HG02678 (cell line): ENCODE measurements around the gene FBXW12.
"Not testable (repeated sequence)": the region's sequence is repeated elsewhere in the genome, so short reads cannot be mapped to it uniquely, and the experiment has no call there.

Source experiments
- ATAC-seq: cut with Tn5 transposase; IDR thresholded peaks from one replicate; pipeline ENCODE4 v1.9.1; 2021; ENCODE audit warnings: mild to moderate bottlenecking, moderate library complexity; ENCODE audit not compliant: unreplicated experiment

FBXW12 gene

DNA sequence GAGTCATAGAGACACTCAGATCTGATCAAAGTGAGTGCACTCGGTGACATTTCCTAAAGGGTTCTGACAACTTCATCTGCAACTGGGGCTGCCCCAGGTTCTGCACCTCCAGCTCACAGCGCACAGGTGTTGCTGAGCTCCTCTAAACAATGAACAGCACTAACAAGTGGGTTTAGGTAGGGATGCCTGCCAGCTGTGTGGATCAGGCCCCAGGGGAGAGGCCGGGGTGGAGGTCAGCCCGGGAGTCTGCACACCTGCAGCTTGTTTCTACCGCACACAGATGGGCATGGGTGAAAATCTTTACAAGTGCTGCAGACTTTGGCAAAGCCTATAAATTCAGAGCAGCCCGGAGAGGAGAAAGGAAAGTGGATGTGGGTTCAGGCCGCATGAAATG is 355 bp downstream of the FBXW12 start:
- no peak for ATAC-seq

GRCh38 chr3:48372862-48373435 is 930 bp downstream of the FBXW12 start:
- no peak for ATAC-seq

GRCh38 chr3:48387634-48388033 is 15.6 kb downstream of the FBXW12 start:
- ATAC-seq, result no peak

GRCh38 chr3:48388966-48389365 is 16.9 kb downstream of the FBXW12 start:
- ATAC-seq, result no peak

DNA sequence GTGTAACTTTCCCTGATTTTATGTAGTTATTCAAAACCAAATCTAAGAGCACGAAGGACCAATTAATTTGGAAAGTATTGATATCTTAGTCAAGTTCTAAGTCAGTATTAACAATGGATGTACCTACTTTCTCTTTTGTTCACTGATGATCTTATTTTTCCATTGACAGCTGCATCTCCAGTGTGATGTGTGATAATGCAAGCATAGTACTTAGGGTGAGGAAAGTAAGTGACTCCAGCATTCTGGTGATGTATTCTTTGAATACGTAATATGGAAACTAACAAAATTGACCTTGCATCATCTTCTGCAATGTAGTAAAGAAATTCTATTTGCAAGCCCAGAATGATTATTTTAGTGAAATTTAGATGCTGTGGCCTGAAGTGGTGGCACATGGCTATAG is 22.4 kb downstream of the FBXW12 start:
- ATAC-seq, result no peak

DNA sequence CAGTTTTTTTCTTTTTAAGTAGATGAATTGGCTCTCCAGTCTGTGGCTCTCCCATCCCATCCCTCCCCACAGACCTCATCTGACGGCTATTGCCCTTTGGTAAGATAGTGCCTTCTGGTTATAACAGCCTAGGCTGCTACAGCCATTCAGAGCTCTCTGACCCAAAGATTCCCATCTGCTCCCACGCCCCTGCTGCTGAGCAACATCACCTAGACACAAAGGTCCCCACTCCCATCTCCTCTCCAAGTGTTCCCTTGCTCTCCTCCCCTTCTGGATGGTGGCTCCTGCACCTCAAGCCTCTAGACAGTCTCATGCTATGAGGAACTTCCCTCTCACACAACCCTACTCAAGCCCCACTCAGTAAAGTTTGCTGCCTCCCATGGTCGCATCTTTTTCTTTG is 23.7 kb downstream of the FBXW12 start:
- ATAC-seq, result no peak

DNA sequence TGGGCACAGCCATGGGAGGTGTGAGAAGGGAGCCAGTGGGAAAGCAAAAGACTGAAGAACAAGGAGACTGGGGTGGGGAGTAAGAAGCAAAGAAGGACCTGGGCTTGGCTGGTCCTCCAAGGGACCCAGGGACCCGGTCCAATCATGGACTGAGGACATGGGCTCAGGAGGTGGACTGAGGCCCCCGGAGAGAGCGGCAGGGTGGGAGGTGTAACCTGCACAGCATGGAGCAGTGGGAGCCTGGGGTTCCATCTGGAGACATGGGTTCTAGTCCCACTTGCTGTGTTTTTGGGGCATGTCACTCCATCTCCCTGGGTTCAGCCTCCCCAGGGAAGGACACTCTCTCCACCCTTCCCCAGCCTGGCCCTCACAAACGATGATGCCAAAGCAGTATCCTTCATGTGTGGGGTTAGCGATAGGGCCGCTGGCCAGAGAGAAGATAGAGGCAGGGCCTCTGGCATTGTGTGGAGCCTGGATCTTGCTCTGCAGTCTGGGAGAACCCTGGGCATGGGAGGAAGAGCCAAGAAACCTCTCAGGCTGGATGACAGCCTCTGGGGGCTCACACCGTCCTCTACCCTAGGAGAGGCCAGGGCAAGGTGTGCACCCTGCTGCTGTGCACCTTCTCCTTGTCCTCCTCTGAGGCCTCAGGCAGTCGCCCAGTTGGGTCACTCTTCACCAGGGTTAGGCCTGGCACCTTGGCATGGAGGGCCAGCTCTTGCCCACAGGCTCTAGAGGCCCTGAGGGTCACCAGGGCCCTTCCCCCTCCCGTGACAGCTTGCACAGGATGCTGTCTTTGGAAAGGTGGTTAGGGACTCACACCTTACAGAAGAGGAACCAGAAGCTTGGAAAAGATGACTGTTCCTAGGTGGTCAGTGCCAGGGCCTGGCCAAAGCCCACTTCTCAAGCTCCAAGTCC is 26.0 kb downstream of the FBXW12 start:
- no peak for ATAC-seq

DNA sequence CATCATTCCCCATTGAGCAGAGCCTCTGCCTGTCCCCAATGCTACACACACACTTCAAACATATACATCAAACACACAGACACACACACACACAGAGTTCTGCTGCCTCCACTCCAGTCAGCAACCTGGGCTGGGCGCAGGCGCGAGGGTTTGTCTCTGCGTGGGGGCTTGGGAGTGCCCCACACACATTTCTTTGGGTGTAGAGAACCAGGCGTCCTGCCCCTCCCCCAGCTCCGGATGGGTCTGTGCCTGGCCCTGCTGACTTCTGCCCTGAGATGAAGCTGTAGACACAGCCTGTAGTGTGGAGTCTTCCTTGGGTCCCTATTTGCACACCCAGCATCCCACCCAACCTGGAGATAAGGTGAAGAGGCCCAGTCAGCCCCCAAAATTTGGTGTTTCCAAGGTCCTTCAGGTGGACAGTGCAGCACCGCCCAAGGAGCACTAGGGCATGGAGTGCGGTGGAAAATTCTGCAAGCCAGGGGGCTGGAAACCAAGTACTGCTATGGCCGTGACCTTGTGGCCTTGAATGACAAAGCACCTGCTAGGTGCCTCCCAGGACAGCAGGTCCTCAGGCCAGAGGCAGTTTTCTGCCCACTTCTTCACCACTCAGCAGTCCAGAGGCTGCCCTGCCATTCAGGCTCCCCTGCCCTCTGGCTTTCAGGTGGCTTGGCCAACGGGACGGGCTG is 26.8 kb downstream of the FBXW12 start:
- ATAC-seq, result no peak

DNA sequence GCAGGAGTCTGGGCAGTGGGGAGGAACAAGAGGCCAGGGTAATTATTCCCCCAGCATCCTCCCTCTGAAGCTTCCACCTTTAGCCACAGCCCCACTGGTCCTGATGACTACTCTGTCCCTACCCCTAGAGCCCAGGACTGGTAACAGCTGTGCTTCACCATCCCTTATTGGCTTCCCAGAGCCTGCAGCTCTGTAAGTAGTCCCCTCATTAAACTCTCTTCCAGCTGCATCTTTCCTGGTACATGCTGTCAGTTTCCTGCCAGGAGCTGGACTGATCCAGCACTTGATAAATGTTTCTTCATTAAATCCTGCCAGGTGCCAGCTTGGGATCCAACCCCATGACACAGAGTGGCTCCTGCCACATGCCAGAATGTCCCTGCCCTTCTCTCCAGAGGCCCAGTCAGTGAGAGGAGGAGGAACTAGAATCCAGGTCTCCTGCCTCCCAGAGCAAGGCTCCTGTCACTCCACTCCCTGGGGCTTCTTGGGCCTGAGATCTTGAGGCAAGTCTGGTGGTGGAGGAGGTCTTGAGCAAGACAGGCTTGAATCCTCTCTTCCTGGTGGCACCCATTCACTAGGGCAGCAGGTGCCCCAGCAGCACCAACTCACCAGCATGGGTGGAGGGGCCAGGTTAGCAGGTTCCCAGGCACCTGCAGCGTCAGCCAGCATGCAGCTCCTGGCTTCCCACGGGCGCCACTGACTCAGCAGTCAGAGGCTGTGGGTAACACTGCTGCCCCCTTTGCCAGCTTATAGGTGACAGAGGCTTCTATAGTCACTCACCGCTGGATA is 27.6 kb downstream of the FBXW12 start:
- no peak for ATAC-seq

GRCh38 chr3:48400824-48401433 is 28.9 kb downstream of the FBXW12 start:
- ATAC-seq, result no peak

- not testable (repeated sequence) for ATAC-seq
Measured at GRCh38 chr3:48401434-48401901, 29.4 kb downstream of the FBXW12 start.

GRCh38 chr3:48402281-48402732 is 30.3 kb downstream of the FBXW12 start:
- no peak for ATAC-seq

DNA sequence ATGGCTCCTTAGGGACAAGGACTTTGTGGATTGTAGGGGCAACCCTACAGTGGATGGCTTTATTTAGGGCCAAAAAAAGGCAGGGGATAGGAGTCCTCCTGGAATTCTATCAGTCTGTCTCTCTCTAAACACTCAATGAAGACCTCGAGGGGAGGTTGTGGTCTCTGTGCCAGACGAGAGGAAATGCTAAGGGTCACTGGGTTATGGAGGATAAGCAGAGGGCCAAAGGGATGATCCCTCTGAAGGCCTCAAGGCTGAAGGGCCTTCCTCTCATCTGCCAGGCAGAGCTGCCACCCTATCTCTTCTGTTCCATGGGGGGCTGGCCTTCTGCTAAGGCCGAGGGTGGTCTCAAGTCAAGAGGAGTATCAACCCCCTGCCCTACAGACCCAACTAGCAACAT is 30.9 kb downstream of the FBXW12 start:
- ATAC-seq, result no peak

- ATAC-seq, result no peak
Measured at GRCh38 chr3:48403533-48404439, 31.8 kb downstream of the FBXW12 start.

DNA sequence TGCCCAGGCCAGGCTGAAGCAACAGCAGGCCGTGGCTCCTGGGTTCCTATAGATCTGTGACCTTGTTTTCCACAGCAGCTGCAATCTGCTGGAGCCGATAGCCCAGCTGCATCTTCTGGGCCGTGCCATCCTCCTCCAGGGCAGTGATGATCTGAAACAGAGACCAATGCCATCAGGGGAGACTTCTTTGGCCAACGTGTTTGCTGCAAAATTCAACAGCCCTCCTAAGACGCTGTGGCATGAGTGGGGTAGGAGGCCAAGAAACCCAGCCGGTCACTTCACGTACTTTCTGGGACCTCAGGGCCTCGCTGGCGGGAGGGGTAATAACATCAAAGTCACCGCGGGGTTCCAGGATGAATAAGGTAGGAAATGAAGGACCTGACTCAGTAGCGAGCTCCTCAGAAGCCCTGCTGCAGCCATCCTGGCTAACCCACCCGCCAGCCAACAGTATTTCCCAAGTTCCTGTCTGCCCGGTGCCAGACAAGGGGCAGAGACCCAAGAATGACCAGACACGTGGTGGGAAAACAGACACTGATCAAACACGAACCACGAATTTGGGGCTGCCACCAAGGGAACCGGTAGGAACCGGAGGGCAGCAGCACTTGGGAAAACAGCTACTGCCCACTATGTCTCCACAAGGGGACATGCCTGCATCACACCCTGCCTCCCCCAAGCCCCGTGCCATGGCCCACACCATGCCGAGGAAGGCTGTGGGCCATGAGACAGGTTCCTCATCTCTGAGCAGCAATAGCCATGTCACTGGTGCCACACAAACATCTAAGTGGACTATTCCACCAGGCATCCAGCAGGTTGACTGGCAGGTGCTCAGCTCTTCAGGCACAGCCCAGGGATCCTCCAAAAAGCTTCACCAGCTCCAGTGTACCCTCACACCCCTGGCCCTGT is 32.7 kb downstream of the FBXW12 start:
- ATAC-seq, result no peak

- no peak for ATAC-seq
Measured at GRCh38 chr3:48405343-48405881, 33.4 kb downstream of the FBXW12 start.

DNA sequence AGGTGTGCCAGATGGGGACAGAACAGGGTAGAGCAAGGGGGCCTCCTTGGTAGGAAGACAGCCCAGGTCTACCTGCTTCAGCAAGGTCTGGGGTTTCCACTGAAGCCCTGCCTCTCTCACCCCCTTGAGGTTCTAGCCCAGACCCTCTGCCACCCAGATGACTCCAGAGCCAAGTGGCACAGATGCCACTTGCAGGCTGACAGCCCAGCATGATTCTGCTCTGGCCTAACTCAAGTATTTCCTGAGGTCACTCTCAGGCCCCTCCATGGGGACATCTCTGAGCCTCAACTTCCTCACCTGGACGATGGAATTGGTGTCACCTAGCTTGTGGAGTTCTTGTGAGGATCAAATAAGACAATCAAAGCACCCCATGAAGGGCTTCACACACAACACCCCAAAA is 34.0 kb downstream of the FBXW12 start:
- no peak for ATAC-seq
